ENCODE measurements around the gene FNIP1. TPM values are rescaled to one million over a fixed set of nuclear protein-coding genes. Genes with fewer than 3 reads are reported as not detected.
"Not testable (repeated sequence)": the region's sequence is repeated elsewhere in the genome, so short reads cannot be mapped to it uniquely, and the experiment has no call there.

The FNIP1 gene
- polyA plus RNA-seq, 1 experiment: 15.8 TPM

- POLR2A ChIA-PET: no interaction called here
- no peaks in the 10 kb centered on the region for H3K27me3 ChIP-seq (ENCODE audit: control insufficient read depth, insufficient read depth, low read length)
- H3K27ac ChIP-seq (ENCODE audit: low read depth, low read length): no peak overlapping the region
These were observed 167.8 kb downstream of the FNIP1 start for GRCh38 chr5:131628990-131629389.

DNA sequence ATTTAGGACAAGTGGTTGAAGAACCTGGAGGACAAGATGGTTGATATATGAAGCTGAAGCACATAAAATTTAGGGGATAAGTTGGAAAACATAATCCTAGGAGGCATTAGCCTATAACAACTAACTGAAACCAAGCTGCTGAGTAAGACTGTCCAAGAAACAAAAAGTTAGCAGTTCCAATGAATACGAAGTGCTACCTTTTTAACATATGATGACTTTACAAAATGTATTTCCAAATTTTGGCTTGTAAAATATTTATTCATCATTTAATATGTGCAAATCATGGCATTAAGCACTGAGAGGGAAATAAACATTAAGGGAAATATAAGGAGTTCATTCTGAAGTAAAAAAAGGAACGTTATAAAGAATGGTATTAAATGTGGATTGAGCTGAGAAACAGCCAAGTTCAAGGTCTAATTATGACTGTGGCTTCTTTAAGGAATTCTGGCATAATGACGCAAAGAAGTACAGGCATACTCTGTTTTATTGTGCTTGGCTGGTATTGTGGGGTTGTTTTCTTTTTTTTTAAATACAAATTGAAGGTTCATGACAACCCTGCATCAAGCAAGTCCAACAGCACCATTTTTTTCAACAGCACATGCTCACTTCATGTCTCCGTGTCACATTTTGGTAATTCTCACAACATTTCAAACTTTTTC is 169.5 kb downstream of the FNIP1 start:
- TF ChIP-seq, protein P1, sequence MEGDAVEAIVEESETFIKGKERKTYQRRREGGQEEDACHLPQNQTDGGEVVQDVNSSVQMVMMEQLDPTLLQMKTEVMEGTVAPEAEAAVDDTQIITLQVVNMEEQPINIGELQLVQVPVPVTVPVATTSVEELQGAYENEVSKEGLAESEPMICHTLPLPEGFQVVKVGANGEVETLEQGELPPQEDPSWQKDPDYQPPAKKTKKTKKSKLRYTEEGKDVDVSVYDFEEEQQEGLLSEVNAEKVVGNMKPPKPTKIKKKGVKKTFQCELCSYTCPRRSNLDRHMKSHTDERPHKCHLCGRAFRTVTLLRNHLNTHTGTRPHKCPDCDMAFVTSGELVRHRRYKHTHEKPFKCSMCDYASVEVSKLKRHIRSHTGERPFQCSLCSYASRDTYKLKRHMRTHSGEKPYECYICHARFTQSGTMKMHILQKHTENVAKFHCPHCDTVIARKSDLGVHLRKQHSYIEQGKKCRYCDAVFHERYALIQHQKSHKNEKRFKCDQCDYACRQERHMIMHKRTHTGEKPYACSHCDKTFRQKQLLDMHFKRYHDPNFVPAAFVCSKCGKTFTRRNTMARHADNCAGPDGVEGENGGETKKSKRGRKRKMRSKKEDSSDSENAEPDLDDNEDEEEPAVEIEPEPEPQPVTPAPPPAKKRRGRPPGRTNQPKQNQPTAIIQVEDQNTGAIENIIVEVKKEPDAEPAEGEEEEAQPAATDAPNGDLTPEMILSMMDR (IDR thresholded peaks at IDR 0.05; ENCODE audit: low read depth, low read length): no peak
- H3K27ac ChIP-seq (ENCODE audit: low read depth, low read length): no peak overlapping the region
- POLR2A ChIA-PET: interaction anchor here (0.7 kb wide), 1 partner anchor 165 kb away, joined by 3 read pairs; no protein-coding TSS in a partner anchor
- CTCF ChIA-PET: no interaction called here
- no peaks in the 10 kb centered on the region for H3K27me3 ChIP-seq (ENCODE audit: control insufficient read depth, insufficient read depth, low read length)
- no peak overlapping the region for H3K4me3 ChIP-seq (ENCODE audit: low read depth, low read length)
- DNase-seq (ENCODE audit: low read depth, low spot score): no peak
- no peaks in the 10 kb centered on the region for H3K9me3 ChIP-seq (ENCODE audit: control insufficient read depth, insufficient read depth, low read length)

More at GRCh38 chr5:131628990-131629389, 167.8 kb downstream of the FNIP1 start:
- TF ChIP-seq, protein P1 (IDR thresholded peaks at IDR 0.05; ENCODE audit: low read depth, low read length): no peak
- no peak for DNase-seq (ENCODE audit: low read depth, low spot score)
- Histone ChIP-seq H3K9me3 (ENCODE audit: control insufficient read depth, insufficient read depth, low read length) (no peaks in the 10 kb centered on the region), H3K4me3 (ENCODE audit: low read depth, low read length) (no peak overlapping the region)
- CTCF ChIA-PET: interaction anchor here (3.2 kb wide), 1 partner anchor 40 kb away, joined by 12 read pairs; no protein-coding TSS in a partner anchor

- H3K9me3 ChIP-seq (ENCODE audit: control insufficient read depth, insufficient read depth, low read length): no peaks in the 10 kb centered on the region
- no peaks in the 10 kb centered on the region for H3K27me3 ChIP-seq (ENCODE audit: control insufficient read depth, insufficient read depth, low read length)
- TF ChIP-seq, protein P1 (IDR thresholded peaks at IDR 0.05; ENCODE audit: low read depth, low read length): no peak
- no peak overlapping the region for H3K27ac ChIP-seq (ENCODE audit: low read depth, low read length)
- H3K4me3 ChIP-seq (ENCODE audit: low read depth, low read length): no peak overlapping the region
- ChIA-PET CTCF (no interaction called here), POLR2A (no interaction called here)
- DNase-seq (ENCODE audit: low read depth, low spot score): no peak
These were observed 174.2 kb downstream of the FNIP1 start for GRCh38 chr5:131622633-131623032.

DNA sequence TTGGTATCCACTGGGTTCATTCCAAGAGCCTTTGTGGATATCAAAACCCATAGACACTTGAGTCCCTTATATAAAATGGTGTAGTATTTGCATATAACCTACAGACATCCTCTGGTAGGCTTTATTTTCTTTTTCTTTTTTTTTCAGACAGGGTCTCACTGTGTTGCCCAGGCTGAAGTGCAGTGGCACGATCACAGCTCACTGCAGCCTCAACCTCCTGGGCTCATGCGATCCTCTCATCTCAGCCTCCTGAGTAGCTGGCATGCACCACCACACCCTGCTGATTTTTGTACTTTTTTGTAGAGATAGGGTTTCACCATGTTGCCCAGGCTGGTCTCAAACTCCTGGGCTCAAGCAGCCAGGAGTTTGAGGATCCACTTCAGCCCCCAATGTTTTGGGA is 175.7 kb downstream of the FNIP1 start:
- H3K4me3 ChIP-seq (ENCODE audit: low read depth, low read length); H3K27me3 ChIP-seq (ENCODE audit: control insufficient read depth, insufficient read depth, low read length); DNase-seq (ENCODE audit: low read depth, low spot score); POLR2A ChIA-PET; CTCF ChIA-PET; H3K9me3 ChIP-seq (ENCODE audit: control insufficient read depth, insufficient read depth, low read length); H3K27ac ChIP-seq (ENCODE audit: low read depth, low read length): not testable (repeated sequence)

- H3K27ac ChIP-seq (ENCODE audit: low read depth, low read length): no peak overlapping the region
- no peak overlapping the region for H3K4me3 ChIP-seq (ENCODE audit: low read depth, low read length)
- ChIA-PET CTCF (no interaction called here), POLR2A (no interaction called here)
- no peaks in the 10 kb centered on the region for H3K9me3 ChIP-seq (ENCODE audit: control insufficient read depth, insufficient read depth, low read length)
- TF ChIP-seq, protein P1 (IDR thresholded peaks at IDR 0.05; ENCODE audit: low read depth, low read length): no peak
- no peak for DNase-seq (ENCODE audit: low read depth, low spot score)
- H3K27me3 ChIP-seq (ENCODE audit: control insufficient read depth, insufficient read depth, low read length): no peaks in the 10 kb centered on the region
These were observed 177.7 kb downstream of the FNIP1 start for GRCh38 chr5:131619102-131619501.

Measured in AG04450 (cell line).